A549 treated with CpdA at 1 μM for 4 hours (cell line): ENCODE results near the gene C2CD2L. TPM values are rescaled to one million over a fixed set of nuclear protein-coding genes. Genes with fewer than 3 reads are reported as not detected.

Experiments
- total RNA-seq: library from RNA; stranded (reverse); fragments of 200-300 nt; extraction: Qiagen RNA extraction; gene quantifications from 5 replicates; pipeline ENCODE4 v1.2.3, GENCODE V29; 2022; ENCODE audit warnings: low read depth

The C2CD2L gene
- total RNA-seq: 4.2 to 7.6 TPM (median 7.0 TPM) in 5 replicates

DNA sequence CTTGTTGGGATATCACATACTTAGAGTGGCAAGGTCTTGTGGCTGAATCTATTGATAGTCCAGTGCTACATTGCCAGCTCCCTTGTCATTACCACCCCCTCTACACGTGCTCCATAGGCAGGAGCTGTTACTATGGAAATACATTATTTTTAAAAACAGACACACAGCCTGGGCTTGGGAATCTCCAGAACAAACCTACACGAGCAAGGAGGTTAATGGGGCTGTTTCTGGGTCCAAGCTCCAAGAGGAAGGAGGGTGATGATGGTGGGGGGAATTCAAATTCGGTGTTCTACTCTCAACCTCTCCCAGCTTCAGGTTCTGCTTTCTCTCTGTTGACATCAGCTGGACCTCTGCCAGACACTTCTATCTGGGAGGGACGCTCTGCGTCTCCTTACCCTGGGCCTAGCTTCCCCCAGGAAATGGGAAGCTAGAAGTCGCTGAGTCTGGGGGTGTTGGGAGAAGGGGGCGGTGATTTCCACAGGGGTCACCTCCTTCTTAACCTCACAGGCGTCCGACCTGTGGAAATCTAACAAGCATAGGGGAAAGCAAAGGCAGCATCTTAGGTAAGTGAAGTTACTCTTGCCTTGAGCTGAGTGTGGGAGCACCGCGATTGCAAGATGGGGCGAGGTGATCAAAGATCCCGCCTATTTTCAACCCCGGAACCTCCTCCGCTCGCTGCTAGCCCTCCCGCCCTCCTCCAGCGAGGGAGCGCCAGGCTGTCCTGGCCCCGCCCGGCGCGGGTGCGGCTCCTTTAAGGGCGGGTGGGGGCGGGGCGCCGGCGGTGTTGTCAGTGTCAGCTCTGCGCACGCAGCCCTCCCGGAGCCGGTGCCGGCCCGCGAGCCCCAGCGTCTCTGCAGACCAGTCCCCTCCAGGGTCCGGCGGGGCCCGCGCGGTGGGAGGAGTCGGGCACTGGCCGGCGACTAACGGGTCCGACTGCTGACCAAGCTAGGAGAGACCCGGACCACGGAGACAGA is at the start of gene C2CD2L:
Gene C2CD2L, plus strand, starts transcription at position 781 of the 974 bp plus-strand sequence. CDS start 398 bp downstream, outside the sequence.

DNA sequence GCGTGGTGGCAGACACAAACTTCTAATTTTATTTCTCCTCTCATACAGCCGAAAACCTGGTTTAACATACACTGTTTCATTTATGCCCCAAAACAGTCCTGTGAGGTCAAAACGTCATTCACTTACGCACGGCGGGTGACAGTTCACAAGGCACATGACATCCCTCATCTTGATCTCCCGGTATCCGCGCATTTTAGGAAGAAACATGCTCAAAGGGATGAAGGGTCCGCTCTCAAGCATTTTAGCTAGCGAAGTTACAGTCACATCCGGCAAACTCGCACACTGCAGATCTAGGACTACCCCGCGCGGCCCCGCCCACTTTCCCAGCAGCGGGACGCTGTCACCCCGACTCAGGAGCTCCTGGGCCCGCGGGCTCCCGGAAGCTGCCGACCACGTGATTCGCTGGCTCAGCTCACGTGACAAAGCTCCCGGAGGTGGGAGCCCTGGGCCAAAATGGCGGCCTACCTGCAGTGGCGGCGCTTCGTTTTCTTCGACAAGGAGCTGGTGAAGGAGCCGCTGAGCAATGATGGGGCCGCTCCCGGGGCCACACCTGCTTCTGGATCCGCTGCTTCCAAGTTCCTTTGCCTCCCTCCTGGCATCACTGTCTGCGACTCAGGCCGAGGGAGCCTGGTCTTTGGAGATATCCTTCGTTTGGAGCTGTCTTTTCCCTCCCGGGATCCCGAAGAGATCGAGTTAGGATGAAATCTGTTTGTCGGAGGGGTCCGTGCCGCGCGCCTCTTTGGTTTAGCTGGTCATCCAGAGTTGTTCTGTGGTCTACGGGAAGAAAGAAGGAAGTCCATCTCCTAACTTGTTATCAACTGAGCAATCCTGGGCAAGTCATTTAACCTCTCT is 39.5 kb upstream of the C2CD2L start, which contains the start of gene VPS11:
Gene VPS11, plus strand, starts transcription at position 448 of the 852 bp plus-strand sequence. Its CDS starts 6 bp downstream, at position 454.

DNA sequence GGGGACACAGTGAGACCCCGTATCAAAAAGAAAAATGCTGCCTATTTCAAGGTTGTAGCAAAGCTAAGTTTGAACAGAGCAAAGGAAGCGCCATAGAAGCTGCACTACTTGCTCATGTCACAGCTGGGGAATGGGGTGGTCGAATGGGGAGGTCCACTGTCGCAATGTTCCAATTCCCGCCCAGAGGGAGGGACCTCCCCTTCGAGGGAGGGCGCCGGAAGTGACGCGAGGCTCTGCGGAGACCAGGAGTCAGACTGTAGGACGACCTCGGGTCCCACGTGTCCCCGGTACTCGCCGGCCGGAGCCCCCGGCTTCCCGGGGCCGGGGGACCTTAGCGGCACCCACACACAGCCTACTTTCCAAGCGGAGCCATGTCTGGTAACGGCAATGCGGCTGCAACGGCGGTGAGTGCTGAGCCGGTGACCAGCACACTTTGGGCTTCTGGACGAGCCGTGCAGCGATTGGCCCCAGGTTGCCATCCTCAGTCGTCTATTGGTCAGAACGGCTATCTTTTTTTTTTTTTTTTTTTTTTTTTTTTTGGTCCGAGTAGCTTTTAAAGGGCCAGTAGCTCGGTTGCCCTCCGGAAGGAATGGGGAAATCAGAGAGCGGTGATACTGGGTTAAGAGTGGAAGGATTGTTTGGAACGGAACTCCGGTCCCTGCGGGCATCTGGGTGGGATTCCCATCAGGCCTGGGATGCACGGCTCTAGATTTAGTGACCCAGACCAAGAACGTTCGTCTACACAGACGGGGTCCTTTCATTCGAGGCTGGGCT is 22.3 kb upstream of the C2CD2L start, which contains the start of gene HMBS:
Gene HMBS, plus strand, starts transcription at position 219 of the 774 bp plus-strand sequence. Its CDS starts 153 bp downstream, at position 372.

DNA sequence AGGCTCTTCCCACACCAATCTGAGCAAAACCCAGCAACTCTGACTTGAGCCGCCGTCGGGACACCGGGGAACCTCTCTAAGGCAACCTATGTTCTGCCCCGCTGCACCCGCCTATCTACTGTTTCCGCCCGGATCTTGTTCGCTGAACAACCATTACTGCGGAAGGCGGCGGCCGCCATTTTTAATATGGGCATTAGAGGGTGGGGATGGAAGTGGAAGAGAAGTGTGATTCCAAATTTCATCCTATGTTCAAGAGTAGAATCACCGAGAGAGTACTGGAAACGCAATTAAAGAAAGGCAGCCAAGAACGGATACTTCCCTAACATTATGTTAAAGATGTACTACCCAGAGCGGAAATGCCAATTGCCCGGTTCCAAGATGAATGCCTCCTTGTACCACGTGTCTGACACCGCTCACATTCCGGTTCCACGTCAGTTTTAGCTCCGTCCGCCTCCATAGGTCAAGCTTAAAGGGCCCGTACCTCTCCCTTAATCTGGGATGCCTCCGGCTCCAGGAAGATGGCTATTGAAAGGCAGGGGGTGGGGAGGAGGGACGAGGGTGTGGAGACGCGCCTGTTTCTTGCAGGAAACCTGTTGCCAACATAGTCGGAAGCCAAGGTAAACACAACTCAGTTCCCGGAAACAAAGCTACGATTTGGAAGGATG is 5.3 kb upstream of the C2CD2L start, which contains the start of gene DPAGT1:
Gene DPAGT1, minus strand, starts transcription at position 95 of the 665 bp plus-strand sequence. CDS start 198 bp downstream, outside the sequence.

DNA sequence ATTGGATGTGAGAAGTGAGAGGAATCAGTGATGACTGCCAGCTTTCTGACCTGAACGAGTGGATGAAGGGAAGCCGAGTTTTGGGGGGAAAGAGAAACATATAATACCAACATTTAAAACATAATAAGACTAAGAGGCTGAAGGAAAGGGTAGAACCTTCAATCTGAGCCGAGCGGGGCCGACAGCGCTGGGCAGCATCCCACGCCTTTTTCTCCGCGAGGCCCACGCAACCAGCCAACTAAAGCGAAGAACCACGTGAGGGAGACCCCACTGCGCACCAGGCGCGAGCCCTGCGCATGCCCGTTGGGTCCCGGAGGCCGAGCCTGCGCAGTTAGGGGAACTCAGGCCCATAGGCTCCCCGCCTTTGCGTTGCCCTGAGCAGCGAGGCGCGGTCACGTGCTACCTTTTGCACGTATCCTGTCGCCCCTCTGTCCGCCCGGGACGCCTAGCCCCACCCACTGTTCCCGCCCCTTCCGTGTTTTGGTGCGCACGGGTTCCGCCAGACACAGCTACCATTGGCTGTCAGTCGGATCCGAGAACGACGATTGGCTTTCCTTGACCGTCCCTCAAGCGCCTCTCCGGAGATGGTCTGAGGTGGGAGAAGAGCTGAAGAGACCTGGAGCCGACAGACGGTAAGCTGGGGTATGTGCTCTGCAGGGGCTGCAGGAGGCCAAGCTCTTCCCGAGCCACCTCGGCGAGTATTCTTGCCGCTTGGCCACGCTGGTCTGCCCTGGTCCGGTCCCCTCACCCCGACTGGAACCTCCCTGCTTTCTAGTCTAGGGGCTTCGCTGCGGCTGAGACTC is 14.1 kb downstream of the C2CD2L start, which contains the start of gene HINFP:
Gene HINFP, plus strand, starts transcription at position 573 of the 803 bp plus-strand sequence. CDS start 5,365 bp downstream, outside the sequence.

DNA sequence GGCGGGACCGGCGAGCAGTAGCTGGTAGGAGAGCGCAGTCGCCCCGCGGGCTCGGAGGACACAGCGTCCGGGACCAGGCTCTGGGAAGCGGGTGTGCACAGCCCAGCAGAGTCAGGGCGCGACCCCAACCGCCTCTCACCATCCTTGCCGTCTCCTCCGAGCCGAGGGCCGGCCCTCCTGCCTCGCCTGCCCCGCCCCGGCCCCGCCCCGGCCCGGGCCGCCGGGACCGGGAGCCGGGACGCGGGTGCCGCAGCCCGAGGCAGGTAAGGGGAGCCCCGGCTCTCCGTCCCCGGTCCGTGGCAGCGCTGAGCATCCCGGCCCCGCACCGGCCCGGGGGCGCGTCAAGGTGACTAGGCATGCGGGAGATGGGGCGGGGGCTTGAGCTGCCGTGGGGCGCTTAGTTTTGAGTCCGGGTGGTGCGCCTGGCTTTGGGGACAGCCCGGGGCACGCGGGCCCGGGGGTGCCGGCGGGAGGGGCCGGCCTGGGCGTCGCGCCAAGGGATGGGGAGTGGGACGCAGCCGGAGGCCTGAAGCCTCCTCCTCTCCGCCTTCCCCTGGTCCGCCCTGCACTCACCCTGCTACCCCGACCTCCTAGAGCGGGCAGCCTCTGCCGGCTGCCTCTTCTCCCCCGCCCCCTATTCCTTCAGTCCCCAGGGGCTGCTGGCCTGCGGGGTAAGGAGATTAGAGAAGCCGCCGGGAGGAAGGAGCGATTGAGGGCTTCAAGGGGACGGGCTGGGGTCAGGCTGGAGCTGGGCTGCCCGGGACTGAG is 42.1 kb downstream of the C2CD2L start, which contains the start of gene ABCG4:
Gene ABCG4, plus strand, starts transcription at position 35 of the 768 bp plus-strand sequence. CDS start 914 bp downstream, outside the sequence.

Other genes starting within 250 kb of the C2CD2L start
- 0.14 to 0.28 TPM (median 0.19 TPM) in 4 of 5 replicates, not detected in the other for gene CXCR5, start 223.5 kb upstream of the C2CD2L start, total RNA-seq
- gene BCL9L, start 181.4 kb upstream of the C2CD2L start, total RNA-seq: 84.9 to 149 TPM (median 110 TPM) in 5 replicates
- gene UPK2, start 151.0 kb upstream of the C2CD2L start, total RNA-seq: 0.77 to 1.1 TPM (median 0.98 TPM) in 5 replicates
- gene FOXR1, start 135.6 kb upstream of the C2CD2L start, total RNA-seq: not detected in 5 replicates
- 10.2 to 19.3 TPM (median 12.5 TPM) in 5 replicates for gene CENATAC, start 109.2 kb upstream of the C2CD2L start, total RNA-seq
- gene RPS25, start 89.0 kb upstream of the C2CD2L start, total RNA-seq: 784 to 1,110 TPM (median 839 TPM) in 5 replicates
- 53.3 to 65.7 TPM (median 59.7 TPM) in 5 replicates for gene TRAPPC4, start 88.6 kb upstream of the C2CD2L start, total RNA-seq
- gene SLC37A4, start 76.5 kb upstream of the C2CD2L start, total RNA-seq: 10.1 to 11.1 TPM (median 10.5 TPM) in 5 replicates
- gene HYOU1, start 50.1 kb upstream of the C2CD2L start, total RNA-seq: 49.6 to 62.0 TPM (median 60.2 TPM) in 5 replicates
- gene VPS11, start 39.5 kb upstream of the C2CD2L start, total RNA-seq: 9.5 to 13.7 TPM (median 13.2 TPM) in 5 replicates
- 46.1 to 52.0 TPM (median 51.1 TPM) in 5 replicates for gene HMBS, start 22.5 kb upstream of the C2CD2L start, total RNA-seq
- 30.9 to 46.9 TPM (median 43.8 TPM) in 5 replicates for gene DPAGT1, start 5.5 kb upstream of the C2CD2L start, total RNA-seq
- 9.3 to 13.2 TPM (median 11.9 TPM) in 5 replicates for gene HINFP, start 14.2 kb downstream of the C2CD2L start, total RNA-seq
- 0.15 to 0.87 TPM (median 0.30 TPM) in 5 replicates for gene ABCG4, start 41.7 kb downstream of the C2CD2L start, total RNA-seq
- gene NLRX1, start 61.4 kb downstream of the C2CD2L start, total RNA-seq: 7.7 to 11.4 TPM (median 9.9 TPM) in 5 replicates
- 0.27 to 0.45 TPM (median 0.39 TPM) in 4 of 5 replicates, not detected in the other for gene NHERF4, start 78.1 kb downstream of the C2CD2L start, total RNA-seq
- gene CBL, start 99.0 kb downstream of the C2CD2L start, total RNA-seq: 7.2 to 10.1 TPM (median 8.8 TPM) in 5 replicates
- 9.5 to 12.7 TPM (median 10.9 TPM) in 5 replicates for gene MCAM, start 209.8 kb downstream of the C2CD2L start, total RNA-seq
- 31.5 to 42.8 TPM (median 41.1 TPM) in 5 replicates for gene RNF26, start 227.2 kb downstream of the C2CD2L start, total RNA-seq
- gene C1QTNF5, start 233.5 kb downstream of the C2CD2L start, total RNA-seq: not detected in 5 replicates
- gene MFRP, start 239.4 kb downstream of the C2CD2L start, total RNA-seq: not detected in 5 replicates